ENCODE data around the gene DOCK4.

DNA sequence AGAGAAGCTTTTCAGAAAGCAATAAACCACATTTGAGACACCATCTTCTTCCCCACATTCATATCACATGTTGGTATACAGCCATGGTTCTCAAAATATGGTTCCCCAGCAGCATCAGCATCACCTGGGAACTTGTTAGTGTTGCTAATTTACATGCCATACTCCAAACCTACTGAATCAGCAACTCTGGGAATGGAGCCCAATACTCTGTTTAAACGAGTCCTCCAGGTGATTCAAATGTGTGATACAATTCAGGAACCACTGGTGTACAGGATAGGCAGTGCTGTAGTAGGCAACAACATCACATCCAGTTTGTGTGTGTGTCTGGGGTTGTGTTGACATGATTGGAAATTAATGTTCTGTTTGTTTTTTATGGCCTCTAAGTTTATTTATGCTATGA is 48.0 kb upstream of the DOCK4 start:
- no peak for TF ChIP-seq POLR2A (IDR thresholded peaks at IDR 0.05)
- no peak for TF ChIP-seq CTCF (IDR thresholded peaks at IDR 0.05)

All from thyroid gland (tissue), 4 donors.